Activated effector memory CD4-positive, alpha-beta T cell treated with anti-CD3 and anti-CD28 coated beads, Interleukin-2, amount 50 U/mL, for 16 hours (primary cell): ENCODE measurements around the gene MXRA8.

Source experiments
- DNase-seq: peaks from one replicate; pipeline ENCODE4 v3.0.0-alpha.2; 2020

The MXRA8 gene

GRCh38 chr1:1306070-1306660 lies 52.2 kb downstream of the MXRA8 start:
- DNase-seq, result no peak

- DNase-seq, result peak; percentile 88
Measured at GRCh38 chr1:1305300-1306069, 52.9 kb downstream of the MXRA8 start.

DNA sequence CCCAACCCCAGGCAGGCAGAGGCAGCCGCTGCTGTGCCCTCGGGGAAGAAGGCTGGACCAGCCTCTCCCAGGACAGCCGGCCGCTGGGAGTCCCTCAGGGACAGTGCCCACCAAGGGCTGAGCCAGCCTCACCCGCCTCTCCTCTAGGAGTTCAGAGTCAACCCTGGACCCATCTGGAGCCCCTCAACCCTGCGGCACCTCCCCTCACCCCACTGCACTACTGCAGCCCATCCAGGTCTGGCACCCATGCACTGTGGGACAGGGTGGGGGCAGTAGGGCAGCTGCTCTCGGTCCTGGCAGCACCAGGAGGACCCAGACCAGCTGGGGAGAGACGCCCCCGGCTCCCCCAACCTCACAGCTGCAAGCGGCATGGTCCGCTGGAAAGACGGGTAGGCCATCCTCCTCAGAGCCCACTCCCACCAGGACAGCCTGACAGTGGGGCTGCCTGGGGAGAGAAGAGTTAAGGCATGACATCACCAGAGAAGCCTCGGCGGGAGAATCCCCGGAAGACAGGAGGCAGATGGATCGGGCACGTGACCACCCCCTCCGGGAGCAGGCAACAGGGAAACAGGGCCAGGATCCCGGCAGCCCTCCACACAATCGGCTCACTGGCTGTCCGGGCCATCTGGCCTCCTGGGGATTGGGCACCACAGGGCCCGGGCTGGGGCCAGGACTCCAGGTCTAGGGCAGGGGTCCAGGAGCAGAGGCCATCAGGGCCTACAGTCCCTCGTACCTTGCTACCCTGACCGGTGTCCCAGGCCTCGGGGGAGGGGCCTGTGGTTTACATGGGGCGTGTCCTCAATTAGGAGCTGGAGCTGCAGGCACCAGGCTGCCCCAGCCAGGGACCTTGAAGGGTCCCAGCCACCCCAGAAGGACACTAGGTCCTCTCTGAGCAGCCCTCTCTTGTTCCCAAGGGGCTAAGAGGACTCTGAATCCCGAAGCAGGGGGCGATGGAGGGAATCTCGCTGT lies 53.7 kb downstream of the MXRA8 start:
- no peak for DNase-seq

DNA sequence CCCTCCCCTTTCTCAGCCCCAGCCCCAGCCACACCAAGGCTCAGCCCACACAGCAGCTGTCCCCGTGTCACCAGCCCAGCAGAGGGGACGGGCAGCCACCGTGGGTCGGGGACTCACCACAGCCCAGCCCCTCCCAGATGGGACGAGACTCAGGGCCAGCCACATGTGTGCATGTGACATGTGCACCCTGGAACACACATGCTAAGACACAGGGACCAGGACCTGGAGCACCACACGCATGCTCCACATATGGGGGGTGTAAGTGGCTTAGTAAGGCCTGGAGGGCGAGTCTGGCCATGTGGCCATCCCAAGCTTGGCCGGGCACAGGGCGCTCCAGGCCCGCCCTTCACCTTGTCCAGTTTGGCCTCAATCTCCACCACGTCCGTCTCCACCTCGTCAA lies 54.6 kb downstream of the MXRA8 start:
- no peak for DNase-seq

DNA sequence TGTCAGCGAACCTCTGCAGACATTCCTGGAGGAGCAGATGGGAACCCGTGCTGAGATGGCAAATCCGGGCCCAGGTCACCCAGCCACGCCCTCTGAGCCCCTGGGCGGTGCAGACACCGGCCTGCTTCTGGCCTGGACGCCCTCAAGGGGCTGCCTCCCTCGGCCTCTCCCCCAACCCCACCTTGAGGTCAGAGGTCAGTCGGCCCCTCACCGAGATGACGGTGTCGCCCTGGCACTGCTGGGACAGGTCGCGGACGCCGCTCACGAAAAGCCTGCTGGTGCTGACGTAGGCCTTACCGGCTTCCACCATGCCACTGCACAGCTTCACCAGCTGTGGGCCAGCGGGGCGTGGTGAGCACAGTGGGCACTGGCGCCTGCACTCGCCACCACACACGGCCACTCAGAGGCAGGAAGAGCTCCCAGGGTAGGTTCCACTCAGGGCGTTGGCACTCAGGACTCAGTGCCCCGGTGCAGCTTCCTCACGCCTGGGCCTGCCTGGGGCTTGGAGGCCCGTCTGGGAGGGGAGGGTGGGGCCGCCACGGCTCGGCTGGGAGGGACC lies 55.3 kb downstream of the MXRA8 start:
- DNase-seq, result no peak
